Stomach (tissue), 9 donors: Measurements from ENCODE around the gene USP48. TPM values are rescaled to one million over a fixed set of nuclear protein-coding genes. Genes with fewer than 3 reads are reported as not detected.
A peak's percentile ranks its signal among the peaks of the same experiment; 100 is the strongest.

Experiments used
- DNase-seq, 2 donors: peaks; one replicate each; pipeline versions ENCODE4 v3.0.0 to v3.0.0-alpha.2; 2013 to 2019
- H3K27ac ChIP-seq, 5 donors: fragments of 200-600 bp in 4 of 5; sonication (generic) in 4 of 5; one replicate each; pipeline ENCODE4 v1.5.1; 2013 to 2019; ENCODE audit warnings: mild to moderate bottlenecking in 1 of 5, moderate library complexity in 1 of 5
- H3K27me3 ChIP-seq, 3 donors: fragments of 200-600 bp; sonication (generic); one replicate each; pipeline ENCODE4 v1.5.1; 2017 to 2019; ENCODE audit warnings: mixed run types in 1 of 3
- H3K36me3 ChIP-seq, 4 donors: fragments of 200-600 bp; sonication (generic); 1 replicate in 3 of 4; 2 replicates in 1 of 4; pipeline ENCODE4 v1.5.1; 2016 to 2019
- H3K4me1 ChIP-seq, 4 donors: fragments of 200-600 bp; sonication (generic); one replicate each; pipeline ENCODE4 v1.5.1; 2016 to 2019
- H3K4me3 ChIP-seq, 4 donors: fragments of 200-600 bp; sonication (generic) in 3 of 4; one replicate each; pipeline ENCODE4 v1.5.1; 2016 to 2019; ENCODE audit warnings: mild to moderate bottlenecking in 1 of 4
- H3K9me3 ChIP-seq, 4 donors: fragments of 200-600 bp; sonication (generic); one replicate each; pipeline ENCODE4 v1.5.1; 2016 to 2019
- EP300 ChIP-seq: sonication (generic); formaldehyde crosslinking; IDR thresholded peaks from one replicate; pipeline ENCODE4 v1.6.1; 2017; ENCODE audit warnings: antibody characterized with exemption
- POLR2A ChIP-seq, 4 donors: fragments of 450-650 bp; IDR thresholded peaks; one replicate each; pipeline ENCODE4 v1.6.1; 2016; ENCODE audit warnings: antibody characterized with exemption in 4 of 4, control low read depth in 2 of 4, mild to moderate bottlenecking in 1 of 4, moderate library complexity in 1 of 4
- POLR2AphosphoS5 ChIP-seq, 3 donors: sonication (generic); formaldehyde crosslinking; IDR thresholded peaks; one replicate each; pipeline ENCODE4 v1.6.1; 2016; ENCODE audit warnings: antibody characterized with exemption in 3 of 3
- WGBS, 5 donors: extraction: QIAGEN DNeasy Blood & Tissue Kit in 3 of 5; methylation state at CpG; one replicate each; pipeline versions ENCODE4 v1.1.5 to v1.1.7; 2013 to 2018; 5-methylcytosine and 5-hydroxymethylcytosine counted together
- intact Hi-C: fragments of 100-400 bp; cut with DNase I; formaldehyde crosslinking; loops from one replicate; pipeline ENCODE4 v1.15.1; 2023; ENCODE audit warnings: low total_unique reads
- polyA plus RNA-seq, 3 donors: library from polyadenylated mRNA; stranded (reverse); fragments of 200-250 nt; gene quantifications; one replicate each; pipeline ENCODE4 v1.2.3, GENCODE V29; 2013
- total RNA-seq, 5 donors: library from RNA; depleted of rRNA; stranded (reverse); fragments of >200 nt; gene quantifications; one replicate each; pipeline versions ENCODE4 v1.1.0 to v1.2.3, GENCODE V29; 2014 to 2016
- TF ChIP-seq, protein P1 (sequence below), 7 experiments: fragments of 450-650 bp in 4 of 7; fragments of 200-600 bp in 3 of 7; sonication (generic) in 3 of 7; IDR thresholded peaks; one replicate each; pipeline ENCODE4 v1.5.1; 2016 to 2019; ENCODE audit warnings: antibody characterized with exemption in 7 of 7, control low read depth in 2 of 7, mild to moderate bottlenecking in 1 of 7
- donor health status: healthy with polysubstance abuse.
- donor health status: Bipolar disorder and iron deficiency.
- donor health status: healthy.

Gene USP48
- total and polyA plus RNA-seq, 8 donors = 12.7 to 144 (median 78.7) TPM

DNA sequence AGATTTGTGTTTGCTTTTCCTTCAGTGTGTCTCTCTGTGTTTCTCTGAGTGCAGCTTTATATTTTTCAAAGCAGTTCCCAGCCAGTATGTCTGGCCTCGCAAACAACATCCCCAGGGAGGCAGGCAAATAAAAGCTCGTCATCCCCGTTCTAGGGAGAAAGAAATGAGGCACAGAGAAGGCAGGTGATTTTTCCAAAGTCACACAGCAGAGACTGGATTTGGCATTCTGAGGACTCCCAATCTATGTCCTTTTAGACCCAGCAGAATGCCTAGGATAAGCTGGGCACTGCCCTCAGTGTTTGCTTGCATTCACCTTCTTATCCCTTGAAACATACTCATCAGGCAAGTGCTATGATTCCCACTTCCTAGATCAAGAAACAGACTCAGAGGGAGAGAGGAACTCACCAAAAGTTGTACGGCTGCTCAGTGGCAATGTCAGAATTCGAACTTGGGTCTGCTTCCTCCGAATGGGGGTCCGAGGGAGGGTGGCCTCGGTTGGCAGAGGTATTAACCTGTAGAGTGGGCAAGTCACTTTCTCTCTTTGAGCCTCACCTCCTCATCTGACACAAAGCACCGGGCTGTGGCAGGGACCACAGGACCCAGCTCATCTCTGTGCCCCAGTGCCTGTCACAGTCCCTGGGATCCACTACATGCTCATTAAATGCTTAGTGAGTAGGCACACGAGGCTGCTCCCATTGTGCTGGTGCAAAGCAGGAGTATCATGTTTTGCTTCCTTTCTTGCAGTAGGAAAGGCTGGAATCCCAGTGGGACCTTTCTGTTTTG lies 118.0 kb downstream of the USP48 start:
- DNase-seq = peak in 1 of 2 donors; percentile 20
- no peaks in the 10 kb centered on the region for H3K9me3 ChIP-seq
- TF ChIP-seq, protein P1, sequence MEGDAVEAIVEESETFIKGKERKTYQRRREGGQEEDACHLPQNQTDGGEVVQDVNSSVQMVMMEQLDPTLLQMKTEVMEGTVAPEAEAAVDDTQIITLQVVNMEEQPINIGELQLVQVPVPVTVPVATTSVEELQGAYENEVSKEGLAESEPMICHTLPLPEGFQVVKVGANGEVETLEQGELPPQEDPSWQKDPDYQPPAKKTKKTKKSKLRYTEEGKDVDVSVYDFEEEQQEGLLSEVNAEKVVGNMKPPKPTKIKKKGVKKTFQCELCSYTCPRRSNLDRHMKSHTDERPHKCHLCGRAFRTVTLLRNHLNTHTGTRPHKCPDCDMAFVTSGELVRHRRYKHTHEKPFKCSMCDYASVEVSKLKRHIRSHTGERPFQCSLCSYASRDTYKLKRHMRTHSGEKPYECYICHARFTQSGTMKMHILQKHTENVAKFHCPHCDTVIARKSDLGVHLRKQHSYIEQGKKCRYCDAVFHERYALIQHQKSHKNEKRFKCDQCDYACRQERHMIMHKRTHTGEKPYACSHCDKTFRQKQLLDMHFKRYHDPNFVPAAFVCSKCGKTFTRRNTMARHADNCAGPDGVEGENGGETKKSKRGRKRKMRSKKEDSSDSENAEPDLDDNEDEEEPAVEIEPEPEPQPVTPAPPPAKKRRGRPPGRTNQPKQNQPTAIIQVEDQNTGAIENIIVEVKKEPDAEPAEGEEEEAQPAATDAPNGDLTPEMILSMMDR (IDR thresholded peaks at IDR 0.05) = no peak
- H3K27ac ChIP-seq = no peak overlapping the region
- 79 to 84% (median 83%) methylated on average over 9 to 10 of the region's 10 CpGs for WGBS, 5 donors
- intact Hi-C loops = no loop called here
- H3K4me1 ChIP-seq = peaks cover 17 to 38% (median 25%) of the 10 kb centered on the region in 4 donors
- H3K4me3 ChIP-seq = no peak overlapping the region
- H3K27me3 ChIP-seq = peaks cover 0 to 92% (median 38%) of the 10 kb centered on the region in 3 donors
- H3K36me3 ChIP-seq = no peaks in the 10 kb centered on the region

DNA sequence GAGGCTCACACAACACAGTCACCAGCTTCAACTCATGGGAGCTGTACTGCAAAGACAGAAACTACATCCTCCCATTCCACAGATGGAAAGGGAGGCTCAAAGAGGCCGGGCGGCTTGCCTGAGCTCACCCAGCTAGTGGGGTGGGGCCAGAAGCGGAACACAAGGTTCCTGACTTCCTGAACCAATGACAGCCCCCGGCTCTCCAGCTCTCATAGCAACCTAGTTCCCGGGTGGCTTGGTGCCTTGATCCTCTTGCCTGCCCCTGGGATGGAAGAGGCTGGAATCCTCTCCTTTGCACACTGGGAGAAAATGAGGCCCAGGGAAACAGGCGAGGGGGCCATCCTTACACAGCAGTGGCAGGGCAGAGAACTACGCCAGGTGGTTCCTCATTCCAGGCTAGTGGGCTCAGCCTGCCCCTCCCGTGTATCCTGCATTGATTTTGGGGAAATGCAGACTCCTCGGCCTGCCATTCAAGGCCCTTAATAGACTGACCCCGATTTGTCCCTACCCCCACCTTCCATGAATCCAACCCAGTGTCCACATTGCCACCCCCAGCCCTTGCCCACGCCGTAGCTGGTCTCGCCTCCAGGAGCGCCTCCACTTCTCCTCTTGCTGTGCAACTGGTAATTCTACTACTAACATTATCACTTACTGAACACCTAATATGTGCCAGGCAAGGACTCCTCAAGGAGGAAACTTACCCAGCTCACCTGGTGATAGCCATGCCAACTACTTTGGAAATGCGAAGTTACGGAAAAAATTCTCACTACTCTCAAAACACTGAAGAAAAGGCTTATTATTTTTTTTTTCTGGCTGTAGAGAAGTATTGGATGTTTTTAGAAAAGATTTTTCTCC lies 118.8 kb downstream of the USP48 start:
- Histone ChIP-seq H3K9me3 (no peaks in the 10 kb centered on the region), H3K4me3 (no peak overlapping the region), H3K36me3 (no peaks in the 10 kb centered on the region), H3K27me3 (peaks cover 0 to 92% (median 38%) of the 10 kb centered on the region in 3 donors), H3K4me1 (peaks cover 16 to 35% (median 22%) of the 10 kb centered on the region in 4 donors), H3K27ac (no peak overlapping the region)
- TF ChIP-seq POLR2A (IDR thresholded peaks at IDR 0.05) = no peak
- TF ChIP-seq, protein P1 (IDR thresholded peaks at IDR 0.05) = no peak
- intact Hi-C loops = no loop called here
- peak in 1 of 2 donors; percentile 24 for DNase-seq
- 70 to 80% (median 74%) methylated on average over 16 of the region's 16 CpGs for WGBS, 5 donors

DNA sequence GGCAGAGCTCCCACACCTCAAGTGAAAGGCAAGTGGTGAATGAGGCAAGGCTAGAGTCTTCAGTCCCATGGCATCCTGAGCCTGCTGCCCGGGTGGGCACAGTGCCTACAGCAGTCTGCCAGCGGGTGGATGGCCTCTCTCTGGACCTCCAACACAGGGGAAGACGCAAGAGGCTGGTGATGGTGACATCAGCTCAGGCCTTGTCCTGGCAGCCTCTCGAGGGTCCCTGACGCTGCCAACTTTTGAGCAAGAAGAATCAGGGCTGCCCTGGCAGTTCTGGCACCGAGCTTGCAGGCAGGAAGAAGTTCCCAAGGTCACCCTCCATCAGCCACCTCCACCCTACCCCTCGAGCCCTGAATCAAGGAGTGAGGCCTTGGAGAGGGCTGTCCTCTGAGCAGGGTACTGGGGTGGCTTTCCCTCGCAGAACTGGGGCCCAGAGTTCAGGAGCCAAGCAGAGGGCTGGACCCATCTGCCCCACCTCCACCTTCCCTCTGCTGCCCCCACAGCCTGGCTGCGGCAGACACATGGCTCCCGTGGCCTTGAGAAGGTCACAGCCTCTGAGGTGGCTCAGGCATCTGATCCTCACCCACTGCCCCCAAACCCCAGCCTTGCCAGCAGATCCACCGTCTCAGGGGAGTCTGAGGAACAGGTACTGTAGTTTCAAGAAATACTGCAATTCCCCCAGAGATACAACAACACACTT lies 119.5 kb downstream of the USP48 start:
- H3K27ac ChIP-seq = no peak overlapping the region
- intact Hi-C loops = no loop called here
- no peak overlapping the region for H3K4me3 ChIP-seq
- TF ChIP-seq POLR2A (IDR thresholded peaks at IDR 0.05) (no peak), POLR2AphosphoS5 (IDR thresholded peaks at IDR 0.05) (no peak), EP300 (no peak)
- TF ChIP-seq, protein P1 (IDR thresholded peaks at IDR 0.05) = no peak
- peaks cover 0 to 84% (median 31%) of the 10 kb centered on the region in 3 donors for H3K27me3 ChIP-seq
- peak in 1 of 2 donors; percentile 20 for DNase-seq
- peaks cover 8 to 31% (median 17%) of the 10 kb centered on the region in 4 donors for H3K4me1 ChIP-seq
- H3K36me3 ChIP-seq = no peaks in the 10 kb centered on the region
- WGBS, 5 donors = 62 to 75% (median 69%) methylated on average over 6 to 11 of the region's 11 CpGs
- no peaks in the 10 kb centered on the region for H3K9me3 ChIP-seq
